ENCODE results near the gene FERMT1.
"Not testable (repeated sequence)": the region's sequence is repeated elsewhere in the genome, so short reads cannot be mapped to it uniquely, and the experiment has no call there.

FERMT1 gene

DNA sequence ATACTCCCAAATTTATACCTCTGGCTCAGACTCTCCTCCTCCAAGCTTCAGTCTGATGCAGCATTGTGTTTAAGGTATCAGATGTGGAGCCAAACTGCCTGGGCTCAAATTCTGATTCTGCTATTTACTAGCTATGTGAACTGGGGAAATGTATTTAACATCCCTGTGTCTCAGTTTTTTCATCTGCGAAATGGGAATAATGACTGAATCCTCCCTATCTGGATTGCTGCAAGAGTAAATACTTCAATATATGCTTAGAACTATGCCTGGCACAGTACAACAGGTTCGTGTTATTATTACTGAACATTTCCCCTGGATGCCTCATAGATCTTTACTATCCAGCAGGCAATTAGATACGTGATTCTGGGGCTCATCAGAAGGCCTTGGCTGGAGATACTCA is 74.4 kb downstream of the FERMT1 start:
- no peak overlapping the region for H3K27ac ChIP-seq
- no peak overlapping the region for H3K4me3 ChIP-seq

DNA sequence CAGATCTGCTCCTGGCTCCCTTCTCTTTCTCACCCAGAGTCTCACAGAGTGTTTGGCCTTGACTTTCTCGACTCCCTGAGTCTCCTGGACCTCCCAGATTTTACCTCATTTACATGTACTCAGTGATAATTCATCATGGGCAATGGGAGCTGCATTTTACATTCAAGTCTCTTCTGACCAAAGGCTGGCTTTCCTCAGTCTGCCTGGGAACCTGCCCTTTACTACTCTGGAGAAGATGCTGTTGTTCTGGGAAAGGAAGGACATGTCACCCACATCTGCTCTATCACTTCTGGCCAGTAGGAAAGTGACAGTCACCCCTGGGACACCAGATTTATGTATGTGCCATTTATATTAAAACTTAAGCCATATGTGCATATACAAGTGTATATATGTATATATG is 76.4 kb downstream of the FERMT1 start:
- no peak overlapping the region for H3K27ac ChIP-seq
- H3K4me3 ChIP-seq = no peak overlapping the region

DNA sequence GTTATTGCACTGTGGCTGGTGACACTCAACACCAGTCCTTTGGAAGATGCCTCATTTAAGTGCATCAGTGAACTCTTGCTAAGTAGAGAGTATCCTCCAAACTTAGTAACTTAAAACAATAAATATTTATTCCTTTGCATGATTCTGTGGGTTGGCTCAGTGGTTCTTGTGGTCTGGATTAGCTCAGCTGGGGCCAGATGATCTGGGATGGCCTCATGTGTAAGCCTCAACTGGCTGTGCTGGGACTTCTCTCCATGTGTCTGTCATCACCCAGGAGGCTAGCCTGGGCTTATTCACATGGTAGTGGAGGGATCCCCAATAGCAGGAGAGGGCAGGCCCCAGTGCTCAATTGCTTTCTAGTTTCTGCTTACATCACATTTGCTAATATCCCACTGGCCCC is 77.3 kb downstream of the FERMT1 start:
- no peak overlapping the region for H3K27ac ChIP-seq
- H3K4me3 ChIP-seq = no peak overlapping the region

DNA sequence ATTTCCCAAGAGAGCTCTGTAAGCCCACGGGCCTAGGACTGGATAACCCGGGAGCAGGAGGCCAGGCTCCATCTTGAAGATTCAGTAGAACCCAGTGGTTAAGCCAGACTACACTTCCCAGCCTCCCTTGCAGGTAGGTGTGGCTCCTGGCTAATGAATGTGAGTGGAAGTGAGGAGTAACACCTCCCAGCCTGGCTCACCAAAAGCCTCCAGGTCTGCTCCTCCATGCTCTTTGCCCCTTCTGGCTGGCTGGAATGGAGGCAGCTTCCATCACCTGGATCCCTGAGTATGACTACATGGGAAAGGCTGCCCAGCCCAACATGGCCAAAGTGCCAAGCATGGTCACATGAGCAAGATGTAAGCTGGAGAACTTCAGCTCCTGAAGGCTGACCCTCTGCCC is 78.7 kb downstream of the FERMT1 start:
- Histone ChIP-seq H3K27ac (no peak overlapping the region), H3K4me3 (no peak overlapping the region)

DNA sequence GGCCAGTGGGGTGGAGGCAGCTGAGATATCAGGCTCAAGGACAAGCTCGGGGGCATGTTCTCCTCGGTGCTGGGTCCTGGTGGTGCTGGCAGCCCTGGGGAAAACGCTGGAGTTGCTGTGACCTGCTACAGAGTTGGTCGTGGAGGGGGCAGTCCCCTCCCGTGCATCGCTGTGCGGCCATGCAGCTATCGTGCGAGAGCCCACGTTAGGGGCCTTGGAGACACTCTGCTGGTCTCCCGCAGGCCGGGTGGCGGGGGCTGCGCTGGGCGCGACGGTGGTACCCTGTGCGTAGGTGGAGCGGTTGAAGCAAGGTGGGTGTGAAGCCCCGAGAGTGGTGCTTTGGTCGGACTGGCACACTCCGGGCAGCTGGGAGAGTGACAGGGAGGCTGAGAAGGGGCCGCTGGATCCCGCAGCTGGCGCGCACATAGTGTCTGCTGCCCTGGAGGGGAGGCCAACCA is 81.0 kb downstream of the FERMT1 start:
- no peak overlapping the region for H3K4me3 ChIP-seq
- H3K27ac ChIP-seq = no peak overlapping the region

DNA sequence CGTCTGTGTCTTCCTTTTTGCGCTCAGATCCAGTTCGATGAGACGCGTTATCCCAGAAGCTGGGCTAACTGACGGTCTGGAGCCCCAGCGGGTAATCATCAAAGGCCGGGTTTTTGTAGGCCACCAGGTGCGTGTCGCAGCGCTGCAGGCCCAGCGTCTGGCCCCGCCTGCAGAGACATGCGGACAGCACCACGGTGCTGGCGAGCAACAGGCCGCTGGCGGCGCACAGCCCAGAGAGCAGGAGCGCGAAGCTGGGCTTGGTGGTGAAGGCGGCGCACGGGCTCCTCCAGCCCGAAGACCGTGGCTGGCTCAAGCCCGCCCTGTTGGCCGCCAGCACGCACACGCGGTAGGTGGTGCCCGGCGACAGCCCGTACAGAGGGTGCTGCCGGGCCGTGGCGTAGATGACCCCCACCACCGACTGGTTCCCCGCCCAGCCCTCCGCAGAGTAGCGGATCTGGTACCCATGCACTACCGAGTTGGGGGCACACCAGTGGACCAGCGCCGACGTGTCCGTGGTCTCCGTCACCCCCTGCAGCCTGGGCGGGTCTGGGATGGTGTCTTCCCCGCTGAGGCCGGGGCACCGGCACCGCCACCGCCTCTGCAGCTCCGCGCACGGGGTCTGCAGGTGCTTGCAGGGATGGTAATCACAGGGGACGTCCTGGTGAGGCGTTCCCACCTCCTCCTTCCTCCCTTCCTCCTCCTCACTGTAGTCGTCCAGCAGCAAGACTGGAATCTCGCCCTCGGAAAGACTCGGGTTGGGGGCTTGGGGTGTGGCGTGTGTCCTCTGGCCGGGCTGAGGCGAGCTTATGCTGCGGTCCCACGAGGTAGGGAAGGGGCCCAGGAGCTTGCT is 81.6 kb downstream of the FERMT1 start:
- Histone ChIP-seq H3K4me3 (no peak overlapping the region), H3K27ac (no peak overlapping the region)

DNA sequence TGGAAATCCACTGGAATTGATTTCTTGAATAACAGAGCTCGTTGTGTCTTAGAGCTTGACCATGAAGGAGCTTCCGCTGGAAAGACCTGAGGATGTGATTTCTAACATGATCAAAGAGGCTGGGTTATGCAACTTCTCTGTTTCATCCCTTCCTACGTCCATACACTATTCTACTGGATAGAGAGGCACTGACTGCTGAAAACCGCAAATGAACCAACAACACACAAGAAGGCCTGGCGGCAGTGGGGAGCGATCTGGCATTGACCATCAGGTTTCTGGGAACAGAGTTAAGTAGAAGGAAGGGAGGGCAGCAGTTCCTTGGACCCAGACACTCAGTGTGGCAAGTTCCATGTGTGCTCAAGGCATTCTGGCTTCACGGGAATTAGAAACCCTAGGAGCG is 82.3 kb downstream of the FERMT1 start:
- H3K27ac ChIP-seq = no peak overlapping the region
- H3K4me3 ChIP-seq = no peak overlapping the region

DNA sequence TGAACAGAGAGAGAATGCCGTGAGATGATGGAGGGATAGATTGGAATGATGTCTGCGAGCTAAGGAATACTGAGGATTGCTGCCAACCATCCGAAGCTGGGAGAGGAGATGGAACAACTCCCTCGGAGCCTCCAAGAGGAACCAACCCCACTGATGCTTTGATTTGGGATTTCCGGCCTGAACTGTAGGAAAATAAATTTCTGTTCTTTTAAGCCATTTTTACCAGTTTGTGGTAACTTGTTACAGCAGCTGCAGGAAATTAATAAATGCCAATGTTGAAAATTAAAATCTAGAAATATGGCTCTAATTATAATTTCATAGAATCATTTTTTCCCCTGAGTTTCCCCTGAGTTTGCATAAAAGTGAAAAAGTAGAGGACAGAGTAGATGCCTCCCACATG is 83.1 kb downstream of the FERMT1 start:
- no peak overlapping the region for H3K4me3 ChIP-seq
- no peak overlapping the region for H3K27ac ChIP-seq

DNA sequence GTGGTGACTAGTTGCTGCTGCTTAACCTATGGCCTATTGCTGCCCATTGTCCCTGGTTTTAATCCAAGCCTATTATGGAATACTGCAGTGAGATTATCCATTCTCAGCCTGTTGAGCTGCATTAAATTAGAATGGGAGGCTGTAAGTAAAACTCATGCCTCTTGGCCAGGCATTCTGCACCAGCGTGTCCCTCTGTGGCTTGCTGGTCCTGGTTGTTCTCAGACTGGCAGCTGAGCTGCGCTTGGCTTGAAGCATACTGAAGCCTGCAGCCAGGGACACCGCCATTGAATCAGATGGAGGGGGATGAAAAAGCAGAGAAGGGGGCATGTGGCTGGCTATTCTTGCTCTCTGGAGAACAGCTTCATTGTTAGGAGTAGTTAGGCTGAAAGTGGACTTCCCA is 84.6 kb downstream of the FERMT1 start:
- Histone ChIP-seq H3K27ac (no peak overlapping the region), H3K4me3 (no peak overlapping the region)

DNA sequence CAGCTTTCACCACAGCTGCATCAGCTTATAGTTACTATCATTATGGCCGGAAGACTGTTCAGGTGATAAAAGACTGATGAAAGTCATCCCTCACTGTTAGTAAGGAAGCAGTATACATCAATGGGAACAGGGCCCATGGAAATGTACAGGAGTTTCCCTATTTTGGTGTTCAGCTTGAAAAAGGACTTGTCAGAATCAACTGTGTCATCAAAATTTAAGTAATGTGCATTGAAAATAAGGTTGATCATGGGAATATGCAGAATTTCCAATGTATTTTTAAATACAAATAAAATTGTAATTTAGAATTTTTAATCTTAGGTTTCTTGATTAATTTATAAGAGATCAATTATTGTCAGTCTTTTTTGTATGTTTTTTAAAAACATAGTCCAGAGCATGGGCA is 85.7 kb downstream of the FERMT1 start:
- Histone ChIP-seq H3K4me3 (no peak overlapping the region), H3K27ac (no peak overlapping the region)

DNA sequence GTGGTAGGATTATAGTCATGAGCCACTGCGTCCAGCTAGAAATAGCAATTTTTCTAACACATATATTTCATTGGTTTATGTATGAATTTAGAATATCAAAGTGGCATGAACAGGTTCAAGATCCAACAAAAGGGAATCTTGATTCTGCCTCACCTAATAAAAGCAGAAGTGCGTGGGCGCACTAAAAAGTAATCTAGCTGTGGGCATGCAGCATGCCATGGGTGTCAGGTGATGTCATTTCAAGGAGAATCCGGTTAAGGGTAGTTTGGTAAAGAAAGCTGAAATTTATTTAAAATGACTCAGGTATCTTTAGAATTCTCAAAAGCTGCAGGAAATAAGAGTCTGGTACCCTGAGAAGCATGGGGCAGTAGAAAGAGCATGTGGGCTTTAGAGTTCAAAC is 86.6 kb downstream of the FERMT1 start:
- no peak overlapping the region for H3K27ac ChIP-seq
- no peak overlapping the region for H3K4me3 ChIP-seq

DNA sequence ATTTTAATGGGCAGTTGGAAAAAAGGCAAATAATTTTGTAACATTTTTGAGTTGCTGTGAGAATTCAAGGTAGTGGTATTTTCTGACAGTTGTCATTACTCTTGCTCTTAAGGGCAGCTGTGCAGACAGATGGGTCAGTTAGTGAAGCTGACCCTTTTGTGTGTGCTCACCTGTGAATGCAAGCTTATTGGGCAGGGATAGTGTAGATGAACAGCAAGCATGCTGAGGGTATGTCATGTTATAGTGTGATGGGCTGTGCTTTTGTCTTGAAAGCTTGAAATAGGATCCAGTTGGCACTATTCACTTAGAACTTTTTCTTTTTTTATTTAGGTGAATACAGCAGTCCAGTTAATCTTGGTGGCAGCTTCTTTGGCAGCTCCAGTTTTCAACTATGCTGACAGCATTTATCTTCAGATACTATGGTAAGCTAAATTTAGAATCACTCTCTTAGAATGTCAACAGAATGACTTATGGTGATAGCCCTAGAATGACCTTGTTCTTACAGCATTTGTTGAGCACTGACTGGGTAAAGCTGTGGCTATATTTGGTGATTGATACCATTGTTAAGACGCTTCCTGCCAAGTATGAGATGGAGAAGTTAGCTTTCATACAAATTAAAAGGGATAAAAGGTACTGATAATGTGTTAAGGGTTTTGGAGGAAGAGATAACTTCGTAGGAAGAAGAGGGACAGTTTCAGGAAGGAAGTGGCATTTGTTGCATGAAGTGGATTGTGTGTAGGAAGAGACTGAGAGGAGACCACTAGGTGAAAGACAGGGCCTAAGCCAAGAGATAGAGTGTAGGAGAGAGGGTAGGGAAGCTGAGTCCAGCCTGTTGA is 88.5 kb downstream of the FERMT1 start:
- Histone ChIP-seq H3K4me3 (no peak overlapping the region), H3K27ac (no peak overlapping the region)

DNA sequence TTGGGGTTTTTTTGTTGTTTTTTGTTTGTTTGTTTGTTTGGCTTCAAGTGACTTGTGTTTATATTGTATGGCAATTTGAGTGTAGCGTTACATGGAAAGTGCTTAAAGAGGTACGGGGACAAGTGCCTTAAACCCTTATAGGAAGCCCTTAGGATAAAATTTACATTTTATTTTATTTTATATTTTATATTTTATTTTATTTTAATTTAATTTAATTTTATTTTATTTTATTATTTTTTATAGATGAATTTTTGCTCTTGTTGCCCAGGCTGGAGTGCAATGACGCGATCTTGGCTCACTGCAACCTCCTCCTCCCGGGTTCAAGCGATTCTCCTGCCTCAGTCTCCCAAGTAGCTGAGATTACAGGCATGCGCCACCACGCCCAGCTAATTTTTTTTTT is 89.9 kb downstream of the FERMT1 start:
- not testable (repeated sequence) for H3K27ac ChIP-seq, H3K4me3 ChIP-seq

DNA sequence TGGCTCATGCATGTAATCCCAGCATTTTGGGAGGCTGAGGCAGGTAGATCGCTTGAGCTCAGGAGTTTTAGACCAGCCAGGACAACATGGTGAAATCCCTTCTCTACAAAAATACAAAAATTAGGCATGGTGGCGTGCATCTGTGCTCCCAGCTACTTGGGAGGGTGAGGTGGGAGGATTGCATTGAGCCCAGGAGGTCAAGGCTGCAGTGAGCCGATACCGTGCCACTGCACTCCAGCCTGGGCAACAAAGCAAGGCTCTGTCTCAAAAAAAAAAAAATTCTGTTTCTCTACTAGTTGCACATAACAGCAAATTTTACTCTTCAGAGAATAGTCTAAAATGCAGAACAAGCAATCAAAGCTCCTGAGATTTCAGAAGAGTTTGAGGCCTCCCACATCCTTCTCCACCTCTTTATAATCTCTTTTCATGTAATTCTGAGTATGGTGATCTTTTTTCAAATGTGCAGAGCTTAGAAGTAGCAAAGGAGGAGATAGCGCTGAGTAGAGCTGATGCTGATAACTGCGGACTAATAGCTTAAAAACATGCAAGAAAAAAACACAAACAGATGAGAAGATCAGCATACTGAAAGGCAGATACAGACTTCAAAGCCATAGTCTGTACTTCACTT is 92.3 kb downstream of the FERMT1 start:
- Histone ChIP-seq H3K4me3 (no peak overlapping the region), H3K27ac (no peak overlapping the region)

DNA sequence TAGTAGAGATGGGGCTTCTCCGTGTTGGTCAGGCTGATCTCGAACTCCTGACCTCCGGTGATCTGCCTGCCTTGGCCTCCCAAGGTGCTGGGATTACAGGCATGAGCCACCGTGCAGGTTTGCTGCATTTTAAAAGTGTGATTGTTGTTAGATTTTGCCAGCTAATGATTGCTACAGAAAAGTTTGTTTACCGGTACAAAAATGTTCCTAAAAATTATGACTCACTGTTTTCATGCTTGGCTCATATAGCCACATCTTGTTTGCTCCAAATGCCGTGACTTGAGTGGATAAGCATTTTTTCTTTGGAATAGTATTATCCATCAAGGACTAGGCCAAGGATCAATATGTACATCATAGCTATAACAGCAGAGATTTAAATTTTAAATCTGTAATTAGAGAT is 93.3 kb downstream of the FERMT1 start:
- no peak overlapping the region for H3K27ac ChIP-seq
- H3K4me3 ChIP-seq = no peak overlapping the region

DNA sequence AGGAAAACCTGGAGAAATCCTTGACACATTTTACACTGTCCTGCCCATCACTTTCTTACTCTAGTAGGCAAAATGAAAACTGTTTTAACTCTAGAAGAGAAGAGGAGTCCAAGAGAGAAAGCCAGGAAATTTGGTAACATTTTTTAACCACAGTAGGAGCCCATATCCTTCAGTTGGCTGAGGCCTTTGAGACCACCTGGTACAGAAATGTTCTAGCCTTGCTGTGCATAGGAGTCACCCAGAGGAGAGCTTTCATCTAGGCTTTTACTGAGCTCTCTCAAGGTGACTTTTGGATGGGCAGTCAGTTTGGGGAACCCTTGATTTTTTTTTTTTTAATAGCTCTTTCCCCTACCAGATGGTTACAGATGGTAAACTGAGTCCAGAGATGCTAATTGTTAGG is 94.0 kb downstream of the FERMT1 start:
- Histone ChIP-seq H3K4me3 (no peak overlapping the region), H3K27ac (no peak overlapping the region)

DNA sequence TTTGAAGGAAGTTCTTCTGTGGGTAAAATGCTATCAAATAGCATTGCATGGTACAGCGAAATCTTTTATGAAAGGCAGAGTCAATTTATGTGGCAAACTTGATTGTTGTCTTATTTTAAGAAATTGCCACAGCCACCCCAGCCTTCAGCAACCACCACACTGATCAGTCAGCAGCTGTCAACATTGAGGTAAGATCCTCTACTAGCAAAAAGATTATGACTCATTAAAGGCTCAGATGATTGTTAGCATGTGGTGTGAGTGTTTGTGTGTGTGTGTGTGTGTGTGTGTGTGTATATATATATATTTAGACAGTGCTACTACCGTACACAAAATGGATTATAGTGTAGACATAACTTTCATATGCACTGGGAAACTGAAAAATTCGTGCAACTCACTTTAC is 96.8 kb downstream of the FERMT1 start:
- Histone ChIP-seq H3K4me3 (no peak overlapping the region), H3K27ac (no peak overlapping the region)

Data from skin epidermis (tissue), 12 donors.